Astrocyte (in vitro differentiated cells and primary cell): ENCODE data around the gene IGSF1. TPM values are rescaled to one million over a fixed set of nuclear protein-coding genes. Genes with fewer than 3 reads are reported as not detected.
A peak's percentile ranks its signal among the peaks of the same experiment; 100 is the strongest.

ENCODE experiments used
- DNase-seq: peaks from one replicate; pipeline ENCODE4 v3.0.0-alpha.2; 2010; ENCODE audit warnings: low read depth
- FAIRE-seq: peaks from 2 replicates; lab custom pipeline; 2011; peaks lifted over from hg19 to GRCh38; lab: Jason Lieb, UNC
- H2AFZ ChIP-seq: 2 replicates; pipeline ENCODE4 v1.6.0; 2012; ENCODE audit warnings: low read depth, low read length, inconsistent platforms
- H3K27ac ChIP-seq: 2 replicates; pipeline ENCODE4 v1.5.1; 2011; ENCODE audit warnings: low read depth, low read length, inconsistent platforms
- H3K27me3 ChIP-seq: 2 replicates; pipeline ENCODE4 v1.6.0; 2011; ENCODE audit warnings: low read length, inconsistent platforms; ENCODE audit not compliant: insufficient read depth
- H3K36me3 ChIP-seq: 2 replicates; pipeline ENCODE4 v1.5.1; 2011; ENCODE audit warnings: low read length, inconsistent platforms; ENCODE audit not compliant: insufficient read depth
- H3K4me1 ChIP-seq: 2 replicates; pipeline ENCODE4 v1.5.1; 2011; ENCODE audit warnings: low read length, inconsistent platforms; ENCODE audit not compliant: insufficient read depth
- H3K4me2 ChIP-seq: 2 replicates; pipeline ENCODE4 v1.6.0; 2012; ENCODE audit warnings: low read length, inconsistent platforms
- H3K4me3 ChIP-seq: 2 replicates; pipeline ENCODE4 v1.5.1; 2011; ENCODE audit warnings: low read depth, mild to moderate bottlenecking, low read length, inconsistent platforms; ENCODE audit not compliant: insufficient read depth
- H3K79me2 ChIP-seq: 2 replicates; pipeline ENCODE4 v1.6.0; 2012; ENCODE audit warnings: mild to moderate bottlenecking, low read length, inconsistent platforms; ENCODE audit not compliant: insufficient read depth
- H3K9ac ChIP-seq: 2 replicates; pipeline ENCODE4 v1.6.0; 2012; ENCODE audit warnings: mild to moderate bottlenecking, low read length, inconsistent platforms
- H3K9me3 ChIP-seq: 2 replicates; pipeline ENCODE4 v1.5.1; 2012; ENCODE audit warnings: low read depth, mild to moderate bottlenecking, low read length, inconsistent platforms; ENCODE audit not compliant: insufficient read depth
- H4K20me1 ChIP-seq: 2 replicates; pipeline ENCODE4 v1.6.0; 2012; ENCODE audit warnings: low read length, inconsistent platforms; ENCODE audit not compliant: insufficient read depth
- H3K27ac Mint-ChIP-seq: one replicate; pipeline ENCODE4 v1.8.0; 2021; ENCODE audit warnings: mild to moderate bottlenecking, mixed read lengths; ENCODE audit not compliant: unreplicated experiment
- H3K27me3 Mint-ChIP-seq: one replicate; pipeline ENCODE4 v1.8.0; 2021; ENCODE audit warnings: low read depth, mixed read lengths; ENCODE audit not compliant: unreplicated experiment
- H3K36me3 Mint-ChIP-seq: one replicate; pipeline ENCODE4 v1.8.0; 2021; ENCODE audit warnings: low read depth, mixed read lengths; ENCODE audit not compliant: unreplicated experiment
- H3K4me1 Mint-ChIP-seq: one replicate; pipeline ENCODE4 v1.8.0; 2021; ENCODE audit warnings: low read depth, mixed read lengths; ENCODE audit not compliant: unreplicated experiment
- H3K4me3 Mint-ChIP-seq: one replicate; pipeline ENCODE4 v1.8.0; 2021; ENCODE audit warnings: mild to moderate bottlenecking, moderate library complexity, mixed read lengths; ENCODE audit not compliant: unreplicated experiment
- H3K9me3 Mint-ChIP-seq: one replicate; pipeline ENCODE4 v1.8.0; 2021; ENCODE audit warnings: mild to moderate bottlenecking, mixed read lengths; ENCODE audit not compliant: unreplicated experiment
- CTCF ChIP-seq: IDR thresholded peaks from 2 replicates; pipeline ENCODE4 v1.5.1; 2011; ENCODE audit warnings: low read depth, mild to moderate bottlenecking, inconsistent platforms, low read length, moderate library complexity; ENCODE audit not compliant: insufficient read depth
- EZH2 ChIP-seq: IDR thresholded peaks from 2 replicates; pipeline ENCODE4 v1.6.1; 2012; ENCODE audit warnings: mild to moderate bottlenecking, low read length, inconsistent platforms; ENCODE audit not compliant: insufficient read depth
- total RNA-seq: library from RNA; stranded (reverse); gene quantifications from 2 replicates; pipeline ENCODE4 v1.2.1, GENCODE V29; 2021

The IGSF1 gene
- total RNA-seq, 1 donor from 2014 or later, result 2.5 TPM

DNA sequence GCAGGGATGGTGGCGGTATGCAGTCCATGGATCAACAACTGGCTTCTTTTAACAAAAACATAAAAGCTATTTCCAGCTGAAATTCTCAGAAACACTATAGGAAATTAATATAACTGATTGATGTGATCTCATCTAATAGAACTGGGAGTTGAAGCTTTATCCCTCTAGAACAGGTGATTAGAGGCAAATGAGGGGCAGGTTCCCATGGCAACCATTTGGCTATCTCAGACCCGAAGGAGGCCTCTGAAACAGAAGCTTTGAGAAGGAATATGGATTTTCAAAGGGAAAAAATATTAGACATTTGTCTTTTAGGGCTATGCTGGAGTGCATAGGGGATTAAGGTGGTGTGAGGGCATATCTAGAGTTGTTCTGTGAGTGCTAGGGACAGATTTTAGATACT is 50.0 kb downstream of the IGSF1 start:
- Histone ChIP-seq H3K9ac (no peak overlapping the region), H3K4me2 (no peak overlapping the region), H3K4me1 (no peaks in the 10 kb centered on the region), H3K9me3 (no peaks in the 10 kb centered on the region), H3K79me2 (no peaks in the 10 kb centered on the region), H3K27ac (no peak overlapping the region), H3K27me3 (no peaks in the 10 kb centered on the region), H3K4me3 (no peak overlapping the region), H2AFZ (no peak overlapping the region), H3K36me3 (no peaks in the 10 kb centered on the region), H4K20me1 (no peaks in the 10 kb centered on the region)
- DNase-seq (no peak), FAIRE-seq (no peak)
- H3K27ac Mint-ChIP-seq, result no peak overlapping the region
- no peaks in the 10 kb centered on the region for H3K27me3 Mint-ChIP-seq
- TF ChIP-seq CTCF (no peak), EZH2 (no peak)
- no peaks in the 10 kb centered on the region for H3K36me3 Mint-ChIP-seq
- peaks cover 1% of the 10 kb centered on the region for H3K9me3 Mint-ChIP-seq
- H3K4me3 Mint-ChIP-seq, result no peak overlapping the region
- H3K4me1 Mint-ChIP-seq, result peaks cover 8% of the 10 kb centered on the region

DNA sequence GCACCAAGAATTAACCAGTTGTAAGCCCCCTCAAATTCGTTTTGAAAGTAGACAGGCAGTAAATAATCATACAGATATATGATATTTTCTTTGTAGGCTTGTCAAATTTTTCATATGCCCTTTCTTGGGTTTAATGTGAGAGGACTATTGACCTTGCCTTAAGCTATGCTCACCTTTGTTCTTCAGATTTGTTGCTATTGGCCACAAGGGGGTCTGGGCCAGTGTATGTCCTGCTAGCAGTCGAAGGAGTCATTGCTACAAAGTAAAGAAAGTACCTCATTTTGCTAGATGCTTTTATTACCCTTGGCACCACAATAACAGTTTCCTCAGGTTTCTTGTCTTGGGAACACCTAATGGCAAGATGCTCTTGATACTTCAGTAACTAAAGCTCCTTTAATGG is 51.7 kb downstream of the IGSF1 start:
- H3K9me3 Mint-ChIP-seq, result peaks cover 1% of the 10 kb centered on the region
- Histone ChIP-seq H3K27ac (no peak overlapping the region), H3K79me2 (no peaks in the 10 kb centered on the region), H3K9ac (no peak overlapping the region), H2AFZ (no peak overlapping the region), H3K9me3 (no peaks in the 10 kb centered on the region), H3K4me2 (no peak overlapping the region), H3K4me3 (no peak overlapping the region), H4K20me1 (no peaks in the 10 kb centered on the region), H3K27me3 (no peaks in the 10 kb centered on the region), H3K4me1 (no peaks in the 10 kb centered on the region), H3K36me3 (no peaks in the 10 kb centered on the region)
- H3K36me3 Mint-ChIP-seq, result no peaks in the 10 kb centered on the region
- no peak for TF ChIP-seq EZH2
- TF ChIP-seq CTCF, result no peak
- H3K27me3 Mint-ChIP-seq, result peaks cover 3% of the 10 kb centered on the region
- H3K4me1 Mint-ChIP-seq, result peaks cover 8% of the 10 kb centered on the region
- no peak overlapping the region for H3K4me3 Mint-ChIP-seq
- DNase-seq (no peak), FAIRE-seq (no peak)
- H3K27ac Mint-ChIP-seq, result no peak overlapping the region

DNA sequence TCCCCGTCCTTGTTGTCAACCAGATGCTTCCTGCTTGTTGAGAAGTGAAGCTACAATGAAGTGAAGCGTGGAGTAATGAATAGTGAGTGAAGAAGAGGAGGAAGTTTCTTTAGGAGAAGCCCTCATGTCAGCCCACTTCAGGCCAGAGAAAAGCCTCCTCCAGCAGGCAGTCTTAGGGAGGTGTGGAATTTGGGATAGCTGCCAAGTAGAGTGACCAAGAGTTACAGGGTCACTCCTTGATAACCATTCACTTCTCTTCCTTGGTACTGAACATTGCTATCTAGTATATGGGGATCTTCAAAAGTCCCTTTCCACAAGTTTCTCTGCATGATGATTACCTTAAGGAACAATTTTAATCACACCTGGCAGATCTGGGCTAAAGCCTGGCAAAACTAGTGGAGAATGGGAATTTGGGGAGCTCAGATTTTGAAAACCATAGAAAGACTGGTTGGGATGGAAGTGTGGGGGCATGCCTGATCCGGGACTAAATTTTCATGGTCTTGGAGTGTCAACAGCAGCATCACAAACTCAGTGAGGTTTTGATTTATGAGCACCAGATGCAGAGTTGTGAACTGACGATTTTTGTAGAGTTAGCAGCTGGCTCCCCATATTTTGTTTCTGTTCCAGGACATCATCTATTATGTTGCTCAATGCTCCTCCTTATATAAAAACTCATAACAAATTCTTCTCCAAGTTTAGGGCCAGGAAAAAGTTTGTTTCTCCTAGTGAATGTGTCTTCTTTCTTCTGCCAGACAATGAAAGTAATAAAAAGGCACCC is 53.1 kb downstream of the IGSF1 start:
- FAIRE-seq (no peak), DNase-seq (no peak)
- Mint-ChIP-seq H3K36me3 (no peaks in the 10 kb centered on the region), H3K27me3 (peaks cover 3% of the 10 kb centered on the region), H3K4me3 (no peak overlapping the region), H3K4me1 (peaks cover 8% of the 10 kb centered on the region), H3K9me3 (peaks cover 1% of the 10 kb centered on the region), H3K27ac (peak overlapping the region; percentile 86)
- Histone ChIP-seq H3K27ac (no peak overlapping the region), H3K4me1 (no peaks in the 10 kb centered on the region), H3K27me3 (no peaks in the 10 kb centered on the region), H4K20me1 (no peaks in the 10 kb centered on the region), H3K4me2 (no peak overlapping the region), H3K79me2 (no peaks in the 10 kb centered on the region), H3K4me3 (no peak overlapping the region), H3K9ac (no peak overlapping the region), H3K9me3 (no peaks in the 10 kb centered on the region), H3K36me3 (no peaks in the 10 kb centered on the region), H2AFZ (no peak overlapping the region)
- TF ChIP-seq CTCF (no peak), EZH2 (no peak)
